Measurements from ENCODE around the gene NLGN2. TPM values are rescaled to one million over a fixed set of nuclear protein-coding genes. Genes with fewer than 3 reads are reported as not detected.

NLGN2 gene
- total RNA-seq, 1 donor from 2014 or later = 46.7 TPM

DNA sequence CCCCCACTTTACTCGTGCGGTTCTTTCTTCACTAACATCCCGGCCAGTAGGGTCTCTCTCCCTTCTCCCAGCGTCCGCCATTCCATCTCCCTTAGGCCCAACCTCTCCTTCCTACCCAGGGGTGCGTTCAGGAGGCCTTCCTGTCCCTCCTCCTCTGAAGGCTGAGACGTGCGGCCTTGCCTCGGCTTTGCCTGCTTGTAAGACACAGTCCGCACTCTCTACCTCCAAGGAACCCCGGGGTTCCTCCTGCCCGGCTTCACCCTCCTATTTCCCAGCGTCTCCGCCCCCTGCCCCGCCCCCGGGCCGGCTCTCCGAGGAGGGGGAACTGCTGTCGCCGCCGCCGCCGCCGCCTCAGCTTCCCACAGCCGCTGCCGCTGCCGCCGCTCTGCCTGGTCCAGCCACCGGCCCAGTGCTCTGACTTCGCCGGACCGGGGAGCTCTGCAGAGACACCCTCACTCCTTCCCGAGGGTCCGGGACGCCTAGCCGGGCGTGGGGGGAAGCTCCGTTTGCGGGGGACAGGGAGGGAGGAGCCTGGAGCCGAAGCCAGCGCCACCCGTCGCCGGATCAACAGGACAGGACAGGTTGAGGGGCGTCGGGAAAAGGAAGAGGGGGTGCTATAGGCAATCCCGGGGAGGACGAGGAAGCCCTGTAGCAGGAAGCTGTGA is 30.4 kb downstream of the NLGN2 start:
- no peaks in the 10 kb centered on the region for H3K9me3 Mint-ChIP-seq (ENCODE audit: low read depth)
- DNase-seq (ENCODE audit: low spot score) = no peak
- H3K36me3 Mint-ChIP-seq (ENCODE audit: low read depth) = no peaks in the 10 kb centered on the region
- no peaks in the 10 kb centered on the region for H3K27me3 Mint-ChIP-seq (ENCODE audit: low read depth)
- TF ChIP-seq, protein P1, sequence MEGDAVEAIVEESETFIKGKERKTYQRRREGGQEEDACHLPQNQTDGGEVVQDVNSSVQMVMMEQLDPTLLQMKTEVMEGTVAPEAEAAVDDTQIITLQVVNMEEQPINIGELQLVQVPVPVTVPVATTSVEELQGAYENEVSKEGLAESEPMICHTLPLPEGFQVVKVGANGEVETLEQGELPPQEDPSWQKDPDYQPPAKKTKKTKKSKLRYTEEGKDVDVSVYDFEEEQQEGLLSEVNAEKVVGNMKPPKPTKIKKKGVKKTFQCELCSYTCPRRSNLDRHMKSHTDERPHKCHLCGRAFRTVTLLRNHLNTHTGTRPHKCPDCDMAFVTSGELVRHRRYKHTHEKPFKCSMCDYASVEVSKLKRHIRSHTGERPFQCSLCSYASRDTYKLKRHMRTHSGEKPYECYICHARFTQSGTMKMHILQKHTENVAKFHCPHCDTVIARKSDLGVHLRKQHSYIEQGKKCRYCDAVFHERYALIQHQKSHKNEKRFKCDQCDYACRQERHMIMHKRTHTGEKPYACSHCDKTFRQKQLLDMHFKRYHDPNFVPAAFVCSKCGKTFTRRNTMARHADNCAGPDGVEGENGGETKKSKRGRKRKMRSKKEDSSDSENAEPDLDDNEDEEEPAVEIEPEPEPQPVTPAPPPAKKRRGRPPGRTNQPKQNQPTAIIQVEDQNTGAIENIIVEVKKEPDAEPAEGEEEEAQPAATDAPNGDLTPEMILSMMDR (IDR thresholded peaks at IDR 0.05) = no peak
- H3K4me3 Mint-ChIP-seq (ENCODE audit: unreplicated experiment) = peak overlapping the region; percentile 87
- H3K4me1 Mint-ChIP-seq (ENCODE audit: low read depth) = peaks cover 53% of the 10 kb centered on the region
- peak overlapping the region; percentile 54 for H3K27ac Mint-ChIP-seq (ENCODE audit: unreplicated experiment)

DNA sequence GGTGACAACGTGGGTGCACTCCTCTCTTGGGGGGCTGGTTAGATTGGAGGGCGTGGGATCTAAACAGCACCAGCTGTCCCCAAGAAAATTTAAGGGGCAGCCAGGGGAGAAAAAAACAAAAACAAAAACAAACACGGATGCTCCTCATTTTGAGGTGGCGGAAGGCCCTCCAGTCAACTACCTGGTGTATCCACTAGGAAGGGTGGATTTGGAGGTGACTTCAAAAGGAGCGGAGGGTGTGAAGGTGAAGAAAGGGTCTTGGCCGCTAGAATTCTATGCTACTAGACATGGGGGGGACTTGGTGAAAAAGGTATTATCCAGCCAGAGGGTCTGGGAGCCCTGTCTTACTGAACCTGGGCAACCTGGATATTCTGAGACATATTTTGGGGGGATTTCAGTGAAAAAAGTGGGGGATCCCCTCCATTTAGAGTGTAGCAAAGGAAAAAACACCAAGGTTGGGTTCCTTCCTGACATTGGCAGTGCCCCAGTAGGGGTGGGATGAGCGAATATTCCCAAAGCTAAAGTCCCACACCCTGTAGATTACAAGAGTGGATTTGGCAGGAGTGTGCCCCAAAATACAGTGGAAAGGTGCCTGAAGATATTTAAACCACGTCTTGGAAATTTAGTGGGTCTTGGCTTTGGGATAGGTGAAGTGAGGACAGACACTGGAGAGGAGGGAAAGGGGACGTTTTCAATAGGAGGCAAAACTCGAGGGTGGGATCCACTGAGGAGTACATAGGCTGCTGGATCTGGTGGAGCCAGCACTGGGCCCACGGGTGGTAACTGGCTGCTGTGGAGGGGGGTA is 31.2 kb downstream of the NLGN2 start:
- Mint-ChIP-seq H3K4me3 (ENCODE audit: unreplicated experiment) (peak overlapping the region; percentile 87), H3K36me3 (ENCODE audit: low read depth) (no peaks in the 10 kb centered on the region), H3K27me3 (ENCODE audit: low read depth) (no peaks in the 10 kb centered on the region), H3K4me1 (ENCODE audit: low read depth) (peaks cover 58% of the 10 kb centered on the region), H3K27ac (ENCODE audit: unreplicated experiment) (no peak overlapping the region), H3K9me3 (ENCODE audit: low read depth) (no peaks in the 10 kb centered on the region)
- DNase-seq (ENCODE audit: low spot score) = no peak
- TF ChIP-seq, protein P1 (IDR thresholded peaks at IDR 0.05) = no peak

DNA sequence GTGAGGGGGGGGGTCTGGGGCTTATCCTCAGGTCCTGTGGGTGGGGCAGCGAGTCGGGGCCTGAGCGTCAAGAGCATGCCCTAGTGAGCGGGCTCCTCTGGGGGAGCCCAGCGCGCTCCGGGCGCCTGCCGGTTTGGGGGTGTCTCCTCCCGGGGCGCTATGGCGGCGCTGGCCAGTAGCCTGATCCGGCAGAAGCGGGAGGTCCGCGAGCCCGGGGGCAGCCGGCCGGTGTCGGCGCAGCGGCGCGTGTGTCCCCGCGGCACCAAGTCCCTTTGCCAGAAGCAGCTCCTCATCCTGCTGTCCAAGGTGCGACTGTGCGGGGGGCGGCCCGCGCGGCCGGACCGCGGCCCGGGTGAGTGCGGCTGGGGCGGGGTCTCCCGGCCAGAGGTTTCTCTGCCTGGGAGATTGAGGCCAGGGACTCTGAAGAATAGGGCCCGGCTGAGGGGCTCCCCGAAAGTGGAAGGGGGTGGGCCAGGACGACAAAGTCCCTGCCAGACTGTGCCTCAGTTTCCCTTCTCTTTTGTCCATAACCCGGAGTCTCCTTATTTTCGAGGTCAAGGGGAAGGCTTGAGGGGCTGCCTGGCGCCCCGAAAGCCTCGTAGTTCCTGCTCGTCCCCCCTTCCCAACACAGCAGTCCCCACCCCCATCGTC is 31.9 kb downstream of the NLGN2 start, which contains the start of gene FGF11:
FGF11 (plus strand) TSS at position 51 of the 651 bp plus-strand sequence; CDS start at position 160, 109 bp downstream.
- Mint-ChIP-seq H3K27ac (ENCODE audit: unreplicated experiment) (peak within 1 kb of the TSS; percentile 59), H3K27me3 (ENCODE audit: low read depth) (no peaks in the 10 kb centered on the region), H3K4me3 (ENCODE audit: unreplicated experiment) (peak within 1 kb of the TSS; percentile 87), H3K36me3 (ENCODE audit: low read depth) (no peaks in the 10 kb centered on the region), H3K4me1 (ENCODE audit: low read depth) (peaks cover 65% of the 10 kb centered on the region), H3K9me3 (ENCODE audit: low read depth) (no peaks in the 10 kb centered on the region)
- TF ChIP-seq, protein P1 (IDR thresholded peaks at IDR 0.05) = no peak
- DNase-seq (ENCODE audit: low spot score) = no peak

DNA sequence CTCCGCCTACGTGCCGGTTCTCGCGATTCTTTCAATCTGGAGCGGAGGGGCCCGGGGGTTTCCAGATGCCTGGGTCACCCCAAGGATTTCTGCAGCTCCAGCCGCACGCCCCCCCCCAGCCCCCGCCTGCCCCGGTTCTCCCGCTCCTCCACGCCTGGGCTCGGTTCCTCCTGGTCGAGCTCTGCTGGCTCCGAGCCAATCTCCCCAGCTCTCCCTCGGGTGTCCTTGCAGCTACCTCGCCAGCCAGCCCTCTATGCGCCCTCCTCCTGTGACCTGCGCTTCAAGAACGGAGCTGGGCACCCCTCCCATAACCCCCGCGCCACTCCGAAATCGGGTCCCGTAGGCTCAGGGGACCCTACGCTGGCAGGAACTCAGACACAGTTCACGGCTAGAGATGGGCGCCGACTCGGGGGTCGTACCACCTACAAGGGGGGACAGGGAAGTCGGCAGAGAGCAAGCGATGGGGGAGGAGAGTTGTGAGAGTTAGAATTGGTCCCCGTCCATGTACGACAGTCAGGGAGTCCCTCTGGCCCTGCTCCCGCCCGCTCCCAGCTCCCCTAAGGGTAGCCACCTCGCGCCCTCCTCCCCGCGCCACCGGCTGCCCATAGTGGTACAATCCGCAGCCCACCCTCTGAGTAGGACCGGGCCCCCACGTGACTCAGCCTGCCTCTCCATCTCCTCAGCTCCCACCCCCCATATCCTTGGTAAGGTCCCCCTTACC is 32.6 kb downstream of the NLGN2 start:
- Mint-ChIP-seq H3K9me3 (ENCODE audit: low read depth) (no peaks in the 10 kb centered on the region), H3K27ac (ENCODE audit: unreplicated experiment) (peak overlapping the region; percentile 59), H3K4me3 (ENCODE audit: unreplicated experiment) (peak overlapping the region; percentile 84), H3K4me1 (ENCODE audit: low read depth) (peaks cover 68% of the 10 kb centered on the region), H3K27me3 (ENCODE audit: low read depth) (no peaks in the 10 kb centered on the region), H3K36me3 (ENCODE audit: low read depth) (no peaks in the 10 kb centered on the region)
- TF ChIP-seq, protein P1 (IDR thresholded peaks at IDR 0.05) = no peak
- no peak for DNase-seq (ENCODE audit: low spot score)
